HEK293 (cell line): ENCODE measurements around the gene C16orf86.
A peak's percentile ranks its signal among the peaks of the same experiment; 100 is the strongest.

Experiments used
- CTCF ChIA-PET: fragments of 350-600 bp; formaldehyde crosslinking; extraction: SDS; loops from one replicate; lab custom pipeline; 2021; ENCODE audit warnings: antibody characterized with exemption; lab: Yijun Ruan, JAX
- POLR2A ChIA-PET: fragments of 300-600 bp; formaldehyde crosslinking; extraction: SDS; loops from one replicate; lab custom pipeline; 2020; ENCODE audit warnings: antibody characterized with exemption, inconsistent platforms; lab: Yijun Ruan, JAX
- H3K27ac ChIP-seq: fragments of 200-500 bp; sonication (Bioruptor generic); 2 replicates; pipeline ENCODE4 v1.5.1; 2014; ENCODE audit warnings: low read depth, low read length, control low read depth, inconsistent platforms; ENCODE audit errors: extremely low read depth
- H3K36me3 ChIP-seq, 2 experiments: fragments of 200-500 bp in 1 of 2; sonication (Bioruptor generic) in 1 of 2; 1 replicate in 1 of 2; 2 replicates in 1 of 2; pipeline ENCODE4 v1.5.1; 2014 to 2017; ENCODE audit warnings: inconsistent platforms in 2 of 2, low read length in 2 of 2; ENCODE audit not compliant: control insufficient read depth in 2 of 2, insufficient read depth in 1 of 2
- H3K4me1 ChIP-seq: fragments of 200-500 bp; sonication (Bioruptor generic); 2 replicates; pipeline ENCODE4 v1.5.1; 2014; ENCODE audit warnings: mild to moderate bottlenecking, low read length, inconsistent platforms; ENCODE audit not compliant: control insufficient read depth, insufficient read depth
- H3K4me3 ChIP-seq: 2 replicates; pipeline ENCODE4 v1.5.1; 2011; ENCODE audit warnings: low read depth, mild to moderate bottlenecking, control low read depth, low read length, moderate library complexity
- H3K9me3 ChIP-seq: fragments of 200-500 bp; sonication (Bioruptor generic); 2 replicates; pipeline ENCODE4 v1.5.1; 2014; ENCODE audit warnings: low read depth, low read length, inconsistent platforms; ENCODE audit not compliant: control insufficient read depth, insufficient read depth
- CTCF ChIP-seq: fragments of 450-650 bp; formaldehyde crosslinking; IDR thresholded peaks from 2 replicates; pipeline ENCODE4 v1.5.1; 2016; ENCODE audit warnings: missing biosample characterization, missing genetic modification characterization
- EGR2 ChIP-seq: fragments of 450-650 bp; formaldehyde crosslinking; IDR thresholded peaks from 2 replicates; pipeline ENCODE4 v1.5.1; 2016; ENCODE audit warnings: low read depth, missing biosample characterization, missing genetic modification characterization
- FEZF1 ChIP-seq: fragments of 450-650 bp; formaldehyde crosslinking; IDR thresholded peaks from 2 replicates; pipeline ENCODE4 v1.5.1; 2016; ENCODE audit warnings: missing biosample characterization, missing genetic modification characterization
- PATZ1 ChIP-seq: fragments of 450-650 bp; formaldehyde crosslinking; IDR thresholded peaks from 2 replicates; pipeline ENCODE4 v1.5.1; 2016; ENCODE audit warnings: missing biosample characterization, missing genetic modification characterization
- ZBTB17 ChIP-seq: fragments of 450-650 bp; formaldehyde crosslinking; IDR thresholded peaks from 2 replicates; pipeline ENCODE4 v1.5.1; 2016; ENCODE audit warnings: missing biosample characterization, missing genetic modification characterization
- ZFP37 ChIP-seq: fragments of 450-650 bp; formaldehyde crosslinking; IDR thresholded peaks from 2 replicates; pipeline ENCODE4 v1.5.1; 2016; ENCODE audit warnings: missing biosample characterization, missing genetic modification characterization
- ZIC2 ChIP-seq: fragments of 450-650 bp; formaldehyde crosslinking; IDR thresholded peaks from 2 replicates; pipeline ENCODE4 v1.5.1; 2016; ENCODE audit warnings: missing biosample characterization, missing genetic modification characterization
- ZNF2 ChIP-seq: fragments of 450-650 bp; formaldehyde crosslinking; IDR thresholded peaks from 2 replicates; pipeline ENCODE4 v1.5.1; 2016; ENCODE audit warnings: missing biosample characterization, missing genetic modification characterization
- ZNF223 ChIP-seq: fragments of 450-650 bp; formaldehyde crosslinking; IDR thresholded peaks from 2 replicates; pipeline ENCODE4 v1.5.1; 2016; ENCODE audit warnings: missing biosample characterization, missing genetic modification characterization
- ZNF23 ChIP-seq: fragments of 450-650 bp; formaldehyde crosslinking; IDR thresholded peaks from 2 replicates; pipeline ENCODE4 v1.5.1; 2016; ENCODE audit warnings: missing biosample characterization, missing genetic modification characterization, borderline replicate concordance
- ZNF248 ChIP-seq: fragments of 450-650 bp; formaldehyde crosslinking; IDR thresholded peaks from 2 replicates; pipeline ENCODE4 v1.5.1; 2017; ENCODE audit warnings: missing biosample characterization, missing genetic modification characterization
- ZNF341 ChIP-seq: fragments of 450-650 bp; formaldehyde crosslinking; IDR thresholded peaks from 2 replicates; pipeline ENCODE4; 2016; ENCODE audit warnings: low read depth, missing biosample characterization, missing genetic modification characterization
- ZNF404 ChIP-seq: fragments of 450-650 bp; formaldehyde crosslinking; IDR thresholded peaks from 2 replicates; pipeline ENCODE4 v1.5.1; 2017; ENCODE audit warnings: missing biosample characterization, missing genetic modification characterization
- ZNF513 ChIP-seq: fragments of 450-650 bp; IDR thresholded peaks from 2 replicates; pipeline ENCODE4 v1.5.1; 2018; ENCODE audit warnings: missing biosample characterization, missing genetic modification characterization
- ZNF544 ChIP-seq: fragments of 450-650 bp; formaldehyde crosslinking; IDR thresholded peaks from 2 replicates; pipeline ENCODE4 v1.5.0; 2017; ENCODE audit warnings: missing biosample characterization, missing genetic modification characterization
- ZNF558 ChIP-seq: fragments of 450-650 bp; formaldehyde crosslinking; IDR thresholded peaks from 2 replicates; pipeline ENCODE4 v1.5.1; 2016; ENCODE audit warnings: missing biosample characterization, missing genetic modification characterization
- ZNF837 ChIP-seq: fragments of 450-650 bp; formaldehyde crosslinking; IDR thresholded peaks from 2 replicates; pipeline ENCODE4 v1.5.1; 2016; ENCODE audit warnings: missing biosample characterization, missing genetic modification characterization

C16orf86 gene

GRCh38 chr16:67661886-67662652, 4.5 kb upstream of the C16orf86 start (continued):
- no peak for TF ChIP-seq ZNF558 (tag by site-specific recombination)

- peaks cover 0 to 53% of the 10 kb centered on the region in 2 experiments; a peak in 1 of 3 replicates for H3K36me3 ChIP-seq
- H3K4me3 ChIP-seq: no peak overlapping the region
- no peak overlapping the region for H3K27ac ChIP-seq
- 0 out of 2 replicates have a peak, but pooled peaks cover 4% of the 10 kb centered on the region for H3K4me1 ChIP-seq
- no peak for TF ChIP-seq FEZF1 (tag by site-specific recombination)
- no peak for TF ChIP-seq ZNF837
- peak; percentile 18; the same call in 1 of the 2 replicates for TF ChIP-seq ZIC2 (tag by site-specific recombination)
- H3K9me3 ChIP-seq: no peaks in the 10 kb centered on the region
- ChIA-PET CTCF (interaction anchor here (0.5 to 1.4 kb wide), 8 partner anchors 10 to 421 kb away, joined by 3 to 6 read pairs (median 4); partner anchors contain the start of gene CARMIL2), POLR2A (interaction anchor here (0.8 kb wide), 1 partner anchor 273 kb away, joined by 3 read pairs; no protein-coding TSS in a partner anchor)
Observed at GRCh38 chr16:67662653-67663010, 4.0 kb upstream of the C16orf86 start.

- no peak overlapping the region for H3K27ac ChIP-seq
- no peak overlapping the region for H3K4me3 ChIP-seq
- TF ChIP-seq EGR2 (tag by site-specific recombination) (peak; percentile 83; the same call in 1 of the 2 replicates), ZNF544 (tag by site-specific recombination) (no peak), ZNF2 (tag by site-specific recombination) (peak; percentile 62; the same call in 1 of the 2 replicates), ZFP37 (no peak), ZBTB17 (tag by site-specific recombination) (0 out of 2 replicates have a peak, but pooled peaks have one; percentile 17), ZNF513 (tag by site-specific recombination) (no peak), CTCF (0 out of 2 replicates have a peak, but pooled peaks have one; percentile 8), ZIC2 (tag by site-specific recombination) (peak; percentile 29), ZNF248 (tag by site-specific recombination) (no peak), ZNF341 (no peak), ZNF223 (tag by site-specific recombination) (no peak), PATZ1 (0 out of 2 replicates have a peak, but pooled peaks have one; percentile 13), ZNF23 (tag by site-specific recombination) (no peak), ZNF404 (tag by site-specific recombination) (no peak)
- H3K36me3 ChIP-seq: peaks cover 0 to 46% of the 10 kb centered on the region in 2 experiments; a peak in 1 of 3 replicates
- CTCF ChIA-PET: interaction anchor here (0.5 to 1.4 kb wide), 12 partner anchors 11 to 420 kb away, joined by 3 to 6 read pairs (median 3); partner anchors contain the start of gene CARMIL2
- POLR2A ChIA-PET: interaction anchor here (0.8 kb wide), 1 partner anchor 272 kb away, joined by 3 read pairs; no protein-coding TSS in a partner anchor
- no peaks in the 10 kb centered on the region for H3K9me3 ChIP-seq
- 0 out of 2 replicates have a peak, but pooled peaks cover 4% of the 10 kb centered on the region for H3K4me1 ChIP-seq
Observed at GRCh38 chr16:67663151-67663876, 3.3 kb upstream of the C16orf86 start.
